Midbrain (tissue), 1 donor: ENCODE measurements around the gene THAP11.

Source experiments
- DNase-seq: peaks from one replicate; lab custom pipeline; 2025; lab: John Stamatoyannopoulos, UW

Gene THAP11

GRCh38 chr16:67883872-67884261 is 41.7 kb downstream of the THAP11 start:
- DNase-seq = peak; percentile 33

GRCh38 chr16:67884684-67885083 is 42.6 kb downstream of the THAP11 start, which contains the start of gene NRN1L:
TSS of gene NRN1L (plus strand) at chr16:67884885. CDS start at chr16:67884904, 19 bp downstream.
- peak; percentile 86 for DNase-seq

- no peak for DNase-seq
Observed at GRCh38 chr16:67885545-67885944, 43.4 kb downstream of the THAP11 start.

- no peak for DNase-seq
Observed at GRCh38 chr16:67885976-67886375, 43.9 kb downstream of the THAP11 start.

- DNase-seq = no peak
Observed at GRCh38 chr16:67886387-67886786, 44.3 kb downstream of the THAP11 start.

GRCh38 chr16:67888331-67888730 is 46.2 kb downstream of the THAP11 start:
- no peak for DNase-seq

- no peak for DNase-seq
Observed at GRCh38 chr16:67892375-67892774, 50.3 kb downstream of the THAP11 start.

- DNase-seq = peak; percentile 99
Observed at GRCh38 chr16:67892899-67893742, 51.0 kb downstream of the THAP11 start, which contains the start of gene PSKH1. TSS of gene PSKH1 (plus strand) at chr16:67893254. CDS start at chr16:67908750, 15,496 bp downstream.
